ENCODE results near the gene NR1H4.

The NR1H4 gene

DNA sequence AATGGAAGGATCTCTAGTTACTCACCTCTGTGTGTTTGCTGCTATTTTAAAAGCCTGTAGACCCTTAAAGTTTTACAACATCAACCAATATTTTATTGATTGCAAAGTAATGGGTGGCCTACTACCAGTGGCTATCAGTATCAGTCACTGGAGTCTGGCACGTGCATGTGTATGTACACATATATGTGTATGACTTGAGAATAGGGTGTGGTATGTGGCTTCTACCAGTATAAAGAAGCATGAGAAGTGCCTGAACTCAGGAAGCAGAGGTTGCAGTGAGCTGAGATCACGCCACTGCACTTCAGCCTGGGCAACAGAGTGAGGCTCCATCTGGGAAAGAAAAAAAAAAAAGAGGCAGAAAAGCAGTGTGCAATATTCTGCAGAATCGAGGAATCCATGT is 54.4 kb downstream of the NR1H4 start:
- Histone ChIP-seq H3K4me3 (ENCODE audit: insufficient read length, low read depth) (no peak overlapping the region), H3K9me3 (ENCODE audit: insufficient read depth, low read length) (no peaks in the 10 kb centered on the region), H3K27me3 (ENCODE audit: insufficient read depth, insufficient read length) (no peaks in the 10 kb centered on the region), H3K9ac (ENCODE audit: insufficient read length, low read depth) (no peak overlapping the region), H3K4me1 (ENCODE audit: insufficient read depth, insufficient read length) (no peaks in the 10 kb centered on the region), H3K36me3 (ENCODE audit: insufficient read depth, insufficient read length, low read length) (no peaks in the 10 kb centered on the region)
- DNase-seq (ENCODE audit: low read depth, low spot score), result no peak
- no peak for TF ChIP-seq SUZ12 (IDR thresholded peaks at IDR 0.05; ENCODE audit: extremely low read depth, insufficient read depth, insufficient read length)

DNA sequence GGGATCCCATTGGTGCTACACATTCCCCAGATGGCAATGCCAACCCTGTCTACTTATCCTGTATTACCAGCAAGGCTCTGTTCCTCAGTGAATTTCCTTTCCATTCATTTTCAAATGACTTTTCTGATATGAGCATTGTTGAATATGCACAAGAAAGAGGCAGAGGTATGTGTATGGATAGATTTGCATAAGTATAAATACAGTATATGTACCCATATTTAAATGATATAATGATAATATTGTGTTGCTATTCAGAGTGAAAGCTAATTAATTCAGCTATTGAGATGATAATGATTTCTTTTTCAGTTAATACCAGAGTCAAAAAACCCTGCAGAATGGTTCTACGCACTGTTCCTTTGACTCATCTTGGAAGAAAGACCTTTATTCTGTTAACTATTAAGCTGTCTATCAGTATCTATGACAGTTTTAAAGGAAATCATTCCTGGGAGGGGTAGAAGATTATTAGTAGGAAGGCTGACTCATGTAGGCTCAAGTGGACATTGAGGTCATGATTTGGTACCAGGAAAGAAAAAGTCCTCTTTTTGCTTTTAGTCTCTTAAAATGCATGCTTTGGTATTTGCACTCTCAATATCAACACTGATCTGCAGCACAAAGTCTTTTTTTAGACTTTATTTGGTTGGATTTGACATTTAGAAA is 54.9 kb downstream of the NR1H4 start:
- H3K4me1 ChIP-seq (ENCODE audit: insufficient read depth, insufficient read length), result no peaks in the 10 kb centered on the region
- no peak overlapping the region for H3K9ac ChIP-seq (ENCODE audit: insufficient read length, low read depth)
- no peak overlapping the region for H3K4me3 ChIP-seq (ENCODE audit: insufficient read length, low read depth)
- no peaks in the 10 kb centered on the region for H3K27me3 ChIP-seq (ENCODE audit: insufficient read depth, insufficient read length)
- TF ChIP-seq ZNF274 (IDR thresholded peaks at IDR 0.05; ENCODE audit: low read depth, low read length) (no peak), YY1 (IDR thresholded peaks at IDR 0.05; ENCODE audit: insufficient read depth, insufficient read length) (no peak), SUZ12 (IDR thresholded peaks at IDR 0.05; ENCODE audit: extremely low read depth, insufficient read depth, insufficient read length) (no peak)
- H3K36me3 ChIP-seq (ENCODE audit: insufficient read depth, insufficient read length, low read length), result no peaks in the 10 kb centered on the region
- no peak for DNase-seq (ENCODE audit: low read depth, low spot score)
- no peaks in the 10 kb centered on the region for H3K9me3 ChIP-seq (ENCODE audit: insufficient read depth, low read length)

DNA sequence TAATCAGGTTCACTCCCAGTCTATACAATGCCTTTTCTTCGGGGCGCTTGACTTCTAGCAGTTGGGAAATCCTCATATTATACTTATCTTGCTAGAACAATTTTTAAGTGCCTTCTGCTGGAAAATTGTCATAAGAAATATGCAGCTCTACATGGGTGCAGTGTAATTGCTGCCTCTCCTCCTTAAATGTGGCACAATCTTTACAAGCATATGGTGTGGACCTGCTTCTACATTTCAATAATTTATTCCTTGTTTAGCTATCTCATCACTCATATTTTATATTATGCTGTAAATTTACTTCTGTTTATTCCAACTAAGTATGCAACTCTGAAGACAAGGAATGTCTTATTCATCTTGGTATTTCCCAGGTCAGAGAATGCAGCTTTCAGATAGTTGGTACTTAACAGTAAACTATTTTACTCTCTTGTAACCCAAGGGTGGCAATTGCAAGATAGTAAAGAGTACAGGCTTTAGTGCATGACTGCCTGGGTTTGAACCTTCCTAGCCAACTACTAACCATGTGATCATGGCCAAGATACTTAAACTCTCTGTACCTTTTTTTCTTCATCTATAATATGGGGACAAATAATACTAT is 56.2 kb downstream of the NR1H4 start:
- Histone ChIP-seq H3K36me3 (ENCODE audit: insufficient read depth, insufficient read length, low read length) (no peaks in the 10 kb centered on the region), H3K9ac (ENCODE audit: insufficient read length, low read depth) (no peak overlapping the region), H3K9me3 (ENCODE audit: insufficient read depth, low read length) (no peaks in the 10 kb centered on the region), H3K4me1 (ENCODE audit: insufficient read depth, insufficient read length) (no peaks in the 10 kb centered on the region), H3K4me3 (ENCODE audit: insufficient read length, low read depth) (no peak overlapping the region), H3K27me3 (ENCODE audit: insufficient read depth, insufficient read length) (no peaks in the 10 kb centered on the region)
- TF ChIP-seq SUZ12 (IDR thresholded peaks at IDR 0.05; ENCODE audit: extremely low read depth, insufficient read depth, insufficient read length) (no peak), ZNF274 (IDR thresholded peaks at IDR 0.05; ENCODE audit: low read depth, low read length) (no peak), YY1 (IDR thresholded peaks at IDR 0.05; ENCODE audit: insufficient read depth, insufficient read length) (no peak)
- DNase-seq (ENCODE audit: low read depth, low spot score), result no peak

DNA sequence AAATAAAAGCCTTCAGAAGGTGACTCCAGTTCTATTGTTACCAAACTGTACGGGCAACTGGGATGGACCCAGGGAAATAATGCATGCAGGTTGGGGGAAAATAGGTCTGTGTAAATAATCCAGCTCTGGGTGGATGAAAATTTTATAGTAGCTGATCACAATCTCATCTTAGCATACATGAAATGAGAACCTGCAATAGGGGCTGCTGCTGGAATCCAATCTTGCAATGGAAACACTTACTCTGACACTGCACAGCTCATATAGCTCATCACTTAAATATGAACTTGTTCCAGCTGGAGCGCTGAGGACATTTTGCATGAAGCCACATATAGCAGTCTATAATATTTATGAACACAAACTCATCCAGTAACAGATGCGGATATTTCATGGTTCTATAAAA is 59.7 kb downstream of the NR1H4 start:
- no peaks in the 10 kb centered on the region for H3K9me3 ChIP-seq (ENCODE audit: insufficient read depth, low read length)
- H3K9ac ChIP-seq (ENCODE audit: insufficient read length, low read depth), result no peak overlapping the region
- no peaks in the 10 kb centered on the region for H3K4me1 ChIP-seq (ENCODE audit: insufficient read depth, insufficient read length)
- H3K4me3 ChIP-seq (ENCODE audit: insufficient read length, low read depth), result no peak overlapping the region
- H3K27me3 ChIP-seq (ENCODE audit: insufficient read depth, insufficient read length), result no peaks in the 10 kb centered on the region
- H3K36me3 ChIP-seq (ENCODE audit: insufficient read depth, insufficient read length, low read length), result no peaks in the 10 kb centered on the region
- no peak for DNase-seq (ENCODE audit: low read depth, low spot score)
- TF ChIP-seq YY1 (IDR thresholded peaks at IDR 0.05; ENCODE audit: insufficient read depth, insufficient read length), result no peak
- no peak for TF ChIP-seq ZNF274 (IDR thresholded peaks at IDR 0.05; ENCODE audit: low read depth, low read length)
- TF ChIP-seq SUZ12 (IDR thresholded peaks at IDR 0.05; ENCODE audit: extremely low read depth, insufficient read depth, insufficient read length), result no peak

DNA sequence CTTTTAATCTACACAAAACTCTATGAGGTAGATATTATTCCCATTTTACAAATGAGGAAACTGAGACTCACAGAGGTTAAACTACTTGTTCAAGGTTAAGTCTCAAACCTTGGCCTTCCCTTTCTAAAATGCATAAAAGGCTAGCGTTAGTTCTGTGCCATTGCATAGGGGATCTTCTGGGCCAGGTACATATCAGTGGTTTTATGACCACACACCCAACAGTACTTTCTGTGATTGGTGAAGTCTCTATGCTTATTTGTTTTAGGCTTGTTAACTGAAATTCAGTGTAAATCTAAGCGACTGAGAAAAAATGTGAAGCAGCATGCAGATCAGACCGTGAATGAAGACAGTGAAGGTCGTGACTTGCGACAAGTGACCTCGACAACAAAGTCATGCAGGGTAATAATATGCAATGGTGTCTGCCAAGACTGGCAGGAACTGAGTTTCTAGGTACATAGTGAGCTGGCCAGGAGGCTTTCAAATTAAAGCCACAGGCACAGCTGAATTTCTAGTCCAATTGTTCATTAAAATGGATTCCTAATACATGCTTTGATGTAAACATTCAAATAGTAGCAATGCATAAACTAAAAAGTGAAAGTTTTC is 61.1 kb downstream of the NR1H4 start:
- Histone ChIP-seq H3K4me3 (ENCODE audit: insufficient read length, low read depth) (no peak overlapping the region), H3K36me3 (ENCODE audit: insufficient read depth, insufficient read length, low read length) (no peaks in the 10 kb centered on the region), H3K27me3 (ENCODE audit: insufficient read depth, insufficient read length) (no peaks in the 10 kb centered on the region), H3K9me3 (ENCODE audit: insufficient read depth, low read length) (no peaks in the 10 kb centered on the region), H3K4me1 (ENCODE audit: insufficient read depth, insufficient read length) (no peaks in the 10 kb centered on the region), H3K9ac (ENCODE audit: insufficient read length, low read depth) (no peak overlapping the region)
- DNase-seq (ENCODE audit: low read depth, low spot score), result no peak
- TF ChIP-seq YY1 (IDR thresholded peaks at IDR 0.05; ENCODE audit: insufficient read depth, insufficient read length) (no peak), ZNF274 (IDR thresholded peaks at IDR 0.05; ENCODE audit: low read depth, low read length) (no peak), SUZ12 (IDR thresholded peaks at IDR 0.05; ENCODE audit: extremely low read depth, insufficient read depth, insufficient read length) (no peak)

DNA sequence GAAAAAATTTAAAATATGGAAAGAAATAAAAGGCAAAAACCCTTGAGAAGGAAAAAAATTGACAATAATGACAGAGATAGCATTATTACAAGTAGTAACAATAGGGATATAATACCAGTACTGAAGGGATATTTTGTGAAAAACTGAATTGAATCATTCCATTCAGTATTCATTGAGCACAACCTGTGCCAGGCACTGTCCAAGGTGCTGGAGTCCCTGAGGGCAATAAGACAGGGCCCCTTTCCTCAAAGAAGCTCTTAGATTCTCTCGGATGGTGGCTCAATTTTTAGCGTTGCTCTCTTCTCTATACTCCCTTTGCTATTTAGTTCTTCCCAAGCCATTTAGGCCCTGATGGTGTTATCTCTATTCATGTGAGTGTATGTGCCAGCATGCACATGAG is 65.5 kb downstream of the NR1H4 start:
- H3K36me3 ChIP-seq (ENCODE audit: insufficient read depth, insufficient read length, low read length), result no peaks in the 10 kb centered on the region
- peak; percentile 20 for DNase-seq (ENCODE audit: low read depth, low spot score)
- H3K4me3 ChIP-seq (ENCODE audit: insufficient read length, low read depth), result no peak overlapping the region
- H3K4me1 ChIP-seq (ENCODE audit: insufficient read depth, insufficient read length), result no peaks in the 10 kb centered on the region
- no peaks in the 10 kb centered on the region for H3K9me3 ChIP-seq (ENCODE audit: insufficient read depth, low read length)
- TF ChIP-seq ZNF274 (IDR thresholded peaks at IDR 0.05; ENCODE audit: low read depth, low read length) (no peak), YY1 (IDR thresholded peaks at IDR 0.05; ENCODE audit: insufficient read depth, insufficient read length) (no peak), SUZ12 (IDR thresholded peaks at IDR 0.05; ENCODE audit: extremely low read depth, insufficient read depth, insufficient read length) (no peak)
- no peak overlapping the region for H3K9ac ChIP-seq (ENCODE audit: insufficient read length, low read depth)
- H3K27me3 ChIP-seq (ENCODE audit: insufficient read depth, insufficient read length), result no peaks in the 10 kb centered on the region

DNA sequence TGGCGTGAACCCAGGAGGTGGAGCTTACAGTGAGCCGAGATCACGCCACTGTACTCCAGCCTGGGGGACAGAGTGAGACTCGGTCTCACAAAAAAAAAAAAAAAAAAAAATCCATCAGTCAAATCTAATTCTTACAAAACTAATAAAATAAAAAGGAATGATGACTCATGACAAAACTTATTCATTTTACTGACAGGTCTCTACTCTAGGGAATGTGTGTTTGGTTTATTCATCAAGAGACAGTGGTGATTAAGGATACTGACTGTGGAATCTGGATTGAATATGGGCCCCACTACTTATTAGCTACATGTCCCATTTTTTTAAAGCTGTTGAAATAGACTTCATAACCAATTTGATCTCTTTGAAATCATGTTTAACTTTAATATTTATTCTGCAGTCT is 70.5 kb downstream of the NR1H4 start:
- Histone ChIP-seq H3K27me3 (ENCODE audit: insufficient read depth, insufficient read length) (no peaks in the 10 kb centered on the region), H3K9me3 (ENCODE audit: insufficient read depth, low read length) (no peaks in the 10 kb centered on the region), H3K36me3 (ENCODE audit: insufficient read depth, insufficient read length, low read length) (no peaks in the 10 kb centered on the region), H3K9ac (ENCODE audit: insufficient read length, low read depth) (no peak overlapping the region), H3K4me1 (ENCODE audit: insufficient read depth, insufficient read length) (no peaks in the 10 kb centered on the region), H3K4me3 (ENCODE audit: insufficient read length, low read depth) (no peak overlapping the region)
- TF ChIP-seq YY1 (IDR thresholded peaks at IDR 0.05; ENCODE audit: insufficient read depth, insufficient read length), result no peak
- TF ChIP-seq ZNF274 (IDR thresholded peaks at IDR 0.05; ENCODE audit: low read depth, low read length), result no peak
- no peak for DNase-seq (ENCODE audit: low read depth, low spot score)
